WTC11 (cell line): ENCODE data around the gene ACACA. TPM values are rescaled to one million over a fixed set of nuclear protein-coding genes. Genes with fewer than 3 reads are reported as not detected.

Experiments used
- ATAC-seq: fragments of 200-7000 bp; cut with Tn5 transposase; 2 replicates; pipeline ENCODE4 v1.10.0; 2021; ENCODE audit warnings: mild to moderate bottlenecking, moderate library complexity
- CTCF ChIA-PET: fragments of 300-600 bp; sonication (Branson Sonifier 250); formaldehyde crosslinking; loops from one replicate; lab custom pipeline; 2021; ENCODE audit warnings: antibody characterized with exemption; lab: Charles Lee
- POLR2A ChIA-PET: fragments of 350-600 bp; sonication (Branson Sonifier 250); formaldehyde crosslinking; loops from one replicate; lab custom pipeline; 2021; ENCODE audit warnings: antibody characterized with exemption; lab: Charles Lee
- DNase-seq: peaks from one replicate; pipeline ENCODE4 v3.0.0; 2021; ENCODE audit warnings: low spot score
- H3K27ac Mint-ChIP-seq: 2 replicates; pipeline ENCODE4 v1.8.0; 2021; ENCODE audit warnings: mixed read lengths
- H3K27me3 Mint-ChIP-seq: 2 replicates; pipeline ENCODE4 v1.8.0; 2021; ENCODE audit warnings: low read depth, mild to moderate bottlenecking, moderate library complexity, mixed read lengths
- H3K36me3 Mint-ChIP-seq: 2 replicates; pipeline ENCODE4 v1.8.0; 2021; ENCODE audit warnings: mixed read lengths
- H3K4me1 Mint-ChIP-seq: 2 replicates; pipeline ENCODE4 v1.8.0; 2022; ENCODE audit warnings: mixed read lengths
- H3K4me3 Mint-ChIP-seq: 2 replicates; pipeline ENCODE4 v1.8.0; 2021; ENCODE audit warnings: mild to moderate bottlenecking, moderate library complexity, mixed read lengths
- H3K9me3 Mint-ChIP-seq: 2 replicates; pipeline ENCODE4 v1.8.0; 2021; ENCODE audit warnings: mixed read lengths
- AFF4 ChIP-seq: sonication (generic); formaldehyde crosslinking; IDR thresholded peaks from 2 replicates; pipeline ENCODE4 v1.8.1; 2023; ENCODE audit warnings: mild to moderate bottlenecking, missing genetic modification reagents, borderline replicate concordance
- ATF1 ChIP-seq: sonication (generic); formaldehyde crosslinking; IDR thresholded peaks from 2 replicates; pipeline ENCODE4 v1.8.1; 2023; ENCODE audit warnings: mild to moderate bottlenecking, moderate library complexity, missing genetic modification reagents
- CBFB ChIP-seq: sonication (generic); formaldehyde crosslinking; IDR thresholded peaks from 2 replicates; pipeline ENCODE4 v1.8.1; 2022; ENCODE audit warnings: mild to moderate bottlenecking, low read depth, missing genetic modification reagents
- ELF4 ChIP-seq: sonication (generic); formaldehyde crosslinking; IDR thresholded peaks from 2 replicates; pipeline ENCODE4 v1.8.1; 2022; ENCODE audit warnings: low read depth, mild to moderate bottlenecking, moderate library complexity, missing genetic modification reagents
- ERG ChIP-seq: fragments of 250-450 bp; sonication (Bioruptor Pico); IDR thresholded peaks from 2 replicates; pipeline ENCODE4 v1.8.0; 2021; ENCODE audit warnings: mild to moderate bottlenecking
- FOXJ3 ChIP-seq: sonication (generic); formaldehyde crosslinking; IDR thresholded peaks from 2 replicates; pipeline ENCODE4 v1.9.0; 2021; ENCODE audit warnings: missing genetic modification reagents, mild to moderate bottlenecking, borderline replicate concordance
- FOXP1 ChIP-seq: sonication (generic); formaldehyde crosslinking; IDR thresholded peaks from 2 replicates; pipeline ENCODE4 v1.8.0; 2022; ENCODE audit warnings: missing genetic modification reagents, mild to moderate bottlenecking, moderate library complexity, borderline replicate concordance
- KAT7 ChIP-seq: sonication (generic); formaldehyde crosslinking; IDR thresholded peaks from 2 replicates; pipeline ENCODE4 v1.8.1; 2023; ENCODE audit warnings: missing genetic modification reagents, mild to moderate bottlenecking, borderline replicate concordance
- MAX ChIP-seq: sonication (generic); formaldehyde crosslinking; IDR thresholded peaks from 2 replicates; pipeline ENCODE4 v1.8.0; 2022; ENCODE audit warnings: mild to moderate bottlenecking, missing genetic modification reagents
- MLX ChIP-seq: sonication (generic); formaldehyde crosslinking; IDR thresholded peaks from 2 replicates; pipeline ENCODE4 v1.8.1; 2023; ENCODE audit warnings: mild to moderate bottlenecking, missing genetic modification reagents, moderate library complexity
- MXD4 ChIP-seq: fragments of 250-450 bp; sonication (Bioruptor Pico); IDR thresholded peaks from 2 replicates; pipeline ENCODE4 v1.8.0; 2021; ENCODE audit warnings: mild to moderate bottlenecking, moderate library complexity, borderline replicate concordance
- NFE2L1 ChIP-seq: sonication (generic); formaldehyde crosslinking; IDR thresholded peaks from 2 replicates; pipeline ENCODE4 v1.8.1; 2023; ENCODE audit warnings: missing genetic modification reagents
- NR3C1 ChIP-seq: sonication (generic); formaldehyde crosslinking; conservative IDR thresholded peaks from 2 replicates; pipeline ENCODE4 v1.8.1; 2023; ENCODE audit warnings: low read depth, mild to moderate bottlenecking, missing genetic modification reagents
- SOX15 ChIP-seq: fragments of 250-450 bp; sonication (Bioruptor Pico); IDR thresholded peaks from 2 replicates; pipeline ENCODE4 v1.9.0; 2021; ENCODE audit warnings: mild to moderate bottlenecking
- TEAD4 ChIP-seq: sonication (generic); formaldehyde crosslinking; IDR thresholded peaks from 2 replicates; pipeline ENCODE4 v1.8.0; 2022; ENCODE audit warnings: mild to moderate bottlenecking, missing genetic modification reagents
- USF2 ChIP-seq: sonication (generic); formaldehyde crosslinking; IDR thresholded peaks from 2 replicates; pipeline ENCODE4 v1.8.1; 2023; ENCODE audit warnings: mild to moderate bottlenecking, missing genetic modification reagents, moderate library complexity
- ZBTB43 ChIP-seq: sonication (generic); formaldehyde crosslinking; IDR thresholded peaks from 2 replicates; pipeline ENCODE4 v1.8.1; 2023; ENCODE audit warnings: mild to moderate bottlenecking, missing genetic modification reagents
- ZNF232 ChIP-seq: sonication (generic); formaldehyde crosslinking; IDR thresholded peaks from 2 replicates; pipeline ENCODE4 v1.8.0; 2022; ENCODE audit warnings: mild to moderate bottlenecking, missing genetic modification reagents
- ZNF263 ChIP-seq: sonication (generic); formaldehyde crosslinking; IDR thresholded peaks from 2 replicates; pipeline ENCODE4 v1.8.1; 2022; ENCODE audit warnings: low read depth, mild to moderate bottlenecking, moderate library complexity, missing genetic modification reagents
- ZNF425 ChIP-seq: fragments of 250-450 bp; sonication (Bioruptor Pico); conservative IDR thresholded peaks from 2 replicates; pipeline ENCODE4 v1.9.0; 2021; ENCODE audit warnings: mild to moderate bottlenecking
- total RNA-seq: library from RNA; stranded (reverse); gene quantifications from 3 replicates; pipeline ENCODE4 v1.2.3, GENCODE V29; 2021

Gene ACACA
- total RNA-seq, 1 experiment from 2014 or later, result 167 TPM

GRCh38 chr17:37261286-37261685, 145.3 kb downstream of the ACACA start:
- Mint-ChIP-seq H3K27me3 (no peaks in the 10 kb centered on the region), H3K9me3 (peaks cover 6% of the 10 kb centered on the region), H3K4me3 (no peak overlapping the region)
- DNase-seq (no peak), ATAC-seq (no peak)
- POLR2A ChIA-PET, result no interaction called here
- TF ChIP-seq USF2 (CRISPR knock-in tag) (no peak), NFE2L1 (CRISPR knock-in tag) (no peak), ZNF425 (no peak), MXD4 (no peak), FOXJ3 (CRISPR knock-in tag) (no peak)
- TF ChIP-seq, all 79 proteins: peak for 0
- no peaks in the 10 kb centered on the region for H3K4me1 Mint-ChIP-seq
- CTCF ChIA-PET, result no interaction called here
- peaks cover 37% of the 10 kb centered on the region for H3K36me3 Mint-ChIP-seq
- no peak overlapping the region; the same call in 1 of the 2 replicates for H3K27ac Mint-ChIP-seq

- ATAC-seq (no peak), DNase-seq (no peak)
- Mint-ChIP-seq H3K27me3 (no peaks in the 10 kb centered on the region), H3K4me3 (no peak overlapping the region), H3K27ac (peak overlapping the region; percentile 8; the same call in 1 of the 2 replicates), H3K9me3 (no peaks in the 10 kb centered on the region), H3K36me3 (peaks cover 26% of the 10 kb centered on the region), H3K4me1 (no peaks in the 10 kb centered on the region)
- ChIA-PET POLR2A (no interaction called here), CTCF (no interaction called here)
- no peak for TF ChIP-seq KAT7 (CRISPR knock-in tag)
- no peak for TF ChIP-seq ZNF263 (CRISPR knock-in tag)
- TF ChIP-seq, all 79 proteins: peak for 0
Measured at GRCh38 chr17:37259030-37259735, 147.5 kb downstream of the ACACA start.

GRCh38 chr17:37256627-37257026, 150.0 kb downstream of the ACACA start:
- ATAC-seq, result no peak
- Mint-ChIP-seq H3K9me3 (no peaks in the 10 kb centered on the region), H3K36me3 (peaks cover 26% of the 10 kb centered on the region), H3K27me3 (no peaks in the 10 kb centered on the region), H3K4me3 (no peak overlapping the region), H3K27ac (no peak overlapping the region), H3K4me1 (no peaks in the 10 kb centered on the region)
- ChIA-PET CTCF (no interaction called here), POLR2A (no interaction called here)
- no peak for DNase-seq
- no peak for TF ChIP-seq MAX (CRISPR knock-in tag)
- no peak for TF ChIP-seq ZNF232 (CRISPR knock-in tag)
- TF ChIP-seq KAT7 (CRISPR knock-in tag), result no peak
- no peak for TF ChIP-seq MLX (CRISPR knock-in tag)
- TF ChIP-seq ZBTB43, result no peak
- no peak for TF ChIP-seq ELF4
- no peak for TF ChIP-seq FOXP1 (CRISPR knock-in tag)
- no peak for TF ChIP-seq CBFB (CRISPR knock-in tag)
- TF ChIP-seq SOX15, result no peak
- no peak for TF ChIP-seq ERG (CRISPR knock-in tag)
- TF ChIP-seq TEAD4 (CRISPR knock-in tag), result no peak
- no peak for TF ChIP-seq AFF4 (CRISPR knock-in tag)
- no peak for TF ChIP-seq NR3C1 (CRISPR knock-in tag)
- TF ChIP-seq ATF1 (CRISPR knock-in tag), result no peak
